Astrocyte (in vitro differentiated cells and primary cell): ENCODE data around the gene POLG. TPM values are rescaled to one million over a fixed set of nuclear protein-coding genes. Genes with fewer than 3 reads are reported as not detected.

Experiments
- DNase-seq: peaks from one replicate; pipeline ENCODE4 v3.0.0-alpha.2; 2010; ENCODE audit warnings: low read depth
- FAIRE-seq: peaks from 2 replicates; lab custom pipeline; 2011; peaks lifted over from hg19 to GRCh38; lab: Jason Lieb, UNC
- H2AFZ ChIP-seq: 2 replicates; pipeline ENCODE4 v1.6.0; 2012; ENCODE audit warnings: low read depth, low read length, inconsistent platforms
- H3K27ac ChIP-seq: 2 replicates; pipeline ENCODE4 v1.5.1; 2011; ENCODE audit warnings: low read depth, low read length, inconsistent platforms
- H3K27me3 ChIP-seq: 2 replicates; pipeline ENCODE4 v1.6.0; 2011; ENCODE audit warnings: low read length, inconsistent platforms; ENCODE audit not compliant: insufficient read depth
- H3K36me3 ChIP-seq: 2 replicates; pipeline ENCODE4 v1.5.1; 2011; ENCODE audit warnings: low read length, inconsistent platforms; ENCODE audit not compliant: insufficient read depth
- H3K4me1 ChIP-seq: 2 replicates; pipeline ENCODE4 v1.5.1; 2011; ENCODE audit warnings: low read length, inconsistent platforms; ENCODE audit not compliant: insufficient read depth
- H3K4me2 ChIP-seq: 2 replicates; pipeline ENCODE4 v1.6.0; 2012; ENCODE audit warnings: low read length, inconsistent platforms
- H3K4me3 ChIP-seq: 2 replicates; pipeline ENCODE4 v1.5.1; 2011; ENCODE audit warnings: low read depth, mild to moderate bottlenecking, low read length, inconsistent platforms; ENCODE audit not compliant: insufficient read depth
- H3K79me2 ChIP-seq: 2 replicates; pipeline ENCODE4 v1.6.0; 2012; ENCODE audit warnings: mild to moderate bottlenecking, low read length, inconsistent platforms; ENCODE audit not compliant: insufficient read depth
- H3K9ac ChIP-seq: 2 replicates; pipeline ENCODE4 v1.6.0; 2012; ENCODE audit warnings: mild to moderate bottlenecking, low read length, inconsistent platforms
- H3K9me3 ChIP-seq: 2 replicates; pipeline ENCODE4 v1.5.1; 2012; ENCODE audit warnings: low read depth, mild to moderate bottlenecking, low read length, inconsistent platforms; ENCODE audit not compliant: insufficient read depth
- H4K20me1 ChIP-seq: 2 replicates; pipeline ENCODE4 v1.6.0; 2012; ENCODE audit warnings: low read length, inconsistent platforms; ENCODE audit not compliant: insufficient read depth
- H3K27ac Mint-ChIP-seq: one replicate; pipeline ENCODE4 v1.8.0; 2021; ENCODE audit warnings: mild to moderate bottlenecking, mixed read lengths; ENCODE audit not compliant: unreplicated experiment
- H3K27me3 Mint-ChIP-seq: one replicate; pipeline ENCODE4 v1.8.0; 2021; ENCODE audit warnings: low read depth, mixed read lengths; ENCODE audit not compliant: unreplicated experiment
- H3K36me3 Mint-ChIP-seq: one replicate; pipeline ENCODE4 v1.8.0; 2021; ENCODE audit warnings: low read depth, mixed read lengths; ENCODE audit not compliant: unreplicated experiment
- H3K4me1 Mint-ChIP-seq: one replicate; pipeline ENCODE4 v1.8.0; 2021; ENCODE audit warnings: low read depth, mixed read lengths; ENCODE audit not compliant: unreplicated experiment
- H3K4me3 Mint-ChIP-seq: one replicate; pipeline ENCODE4 v1.8.0; 2021; ENCODE audit warnings: mild to moderate bottlenecking, moderate library complexity, mixed read lengths; ENCODE audit not compliant: unreplicated experiment
- H3K9me3 Mint-ChIP-seq: one replicate; pipeline ENCODE4 v1.8.0; 2021; ENCODE audit warnings: mild to moderate bottlenecking, mixed read lengths; ENCODE audit not compliant: unreplicated experiment
- CTCF ChIP-seq: IDR thresholded peaks from 2 replicates; pipeline ENCODE4 v1.5.1; 2011; ENCODE audit warnings: low read depth, mild to moderate bottlenecking, inconsistent platforms, low read length, moderate library complexity; ENCODE audit not compliant: insufficient read depth
- EZH2 ChIP-seq: IDR thresholded peaks from 2 replicates; pipeline ENCODE4 v1.6.1; 2012; ENCODE audit warnings: mild to moderate bottlenecking, low read length, inconsistent platforms; ENCODE audit not compliant: insufficient read depth
- total RNA-seq: library from RNA; stranded (reverse); gene quantifications from 2 replicates; pipeline ENCODE4 v1.2.1, GENCODE V29; 2021

Gene POLG
- total RNA-seq, 1 donor from 2014 or later: 54.4 TPM

DNA sequence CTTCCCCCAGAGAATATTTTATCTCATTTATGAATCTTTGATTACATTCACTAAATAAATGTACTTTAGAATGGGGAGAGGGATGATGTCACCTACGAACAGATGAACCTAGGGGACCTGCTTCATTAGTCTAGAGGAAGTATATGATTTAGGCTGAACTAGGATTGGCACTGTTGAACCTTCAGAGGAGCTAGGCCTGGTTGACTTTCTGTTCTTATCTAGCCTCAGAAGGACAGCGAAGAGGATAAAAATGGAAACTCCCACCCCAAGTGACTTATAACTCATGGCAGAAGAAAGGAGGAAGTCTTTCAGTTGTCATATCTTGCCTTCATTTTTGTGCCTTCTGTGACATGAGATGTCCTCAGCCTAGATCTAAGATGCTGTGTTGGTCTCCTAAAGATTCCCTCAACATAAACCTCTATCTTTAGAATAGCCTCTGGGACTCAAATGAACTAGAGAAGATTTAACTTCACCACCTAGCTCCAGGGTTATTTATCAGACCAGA, 42.6 kb downstream of the POLG start:
- H3K36me3 ChIP-seq: peaks cover 9% of the 10 kb centered on the region
- no peak overlapping the region for H3K9ac ChIP-seq
- H3K27ac Mint-ChIP-seq: no peak overlapping the region
- no peak overlapping the region for H3K4me2 ChIP-seq
- DNase-seq (no peak), FAIRE-seq (no peak)
- no peak overlapping the region for H2AFZ ChIP-seq
- no peak overlapping the region for H3K4me3 Mint-ChIP-seq
- H3K36me3 Mint-ChIP-seq: no peaks in the 10 kb centered on the region
- no peaks in the 10 kb centered on the region for H3K79me2 ChIP-seq
- H3K9me3 Mint-ChIP-seq: no peaks in the 10 kb centered on the region
- no peaks in the 10 kb centered on the region for H3K27me3 ChIP-seq
- H3K4me1 ChIP-seq: no peaks in the 10 kb centered on the region
- H3K27me3 Mint-ChIP-seq: no peaks in the 10 kb centered on the region
- no peaks in the 10 kb centered on the region for H3K4me1 Mint-ChIP-seq
- H3K4me3 ChIP-seq: no peak overlapping the region
- no peaks in the 10 kb centered on the region for H3K9me3 ChIP-seq
- no peak for TF ChIP-seq EZH2
- no peak for TF ChIP-seq CTCF
- no peak overlapping the region for H3K27ac ChIP-seq
- H4K20me1 ChIP-seq: no peaks in the 10 kb centered on the region

- H3K4me1 ChIP-seq: no peaks in the 10 kb centered on the region
- H3K36me3 ChIP-seq: peaks cover 9% of the 10 kb centered on the region
- H3K27me3 ChIP-seq: no peaks in the 10 kb centered on the region
- H3K4me3 ChIP-seq: no peak overlapping the region
- H3K36me3 Mint-ChIP-seq: no peaks in the 10 kb centered on the region
- no peak for FAIRE-seq
- no peak overlapping the region for H3K4me3 Mint-ChIP-seq
- H3K9me3 ChIP-seq: no peaks in the 10 kb centered on the region
- peaks cover 3% of the 10 kb centered on the region for H3K9me3 Mint-ChIP-seq
- H2AFZ ChIP-seq: no peak overlapping the region
- no peak overlapping the region for H3K27ac Mint-ChIP-seq
- H3K27ac ChIP-seq: no peak overlapping the region
- DNase-seq: no peak
- H4K20me1 ChIP-seq: no peaks in the 10 kb centered on the region
- no peaks in the 10 kb centered on the region for H3K4me1 Mint-ChIP-seq
- no peak overlapping the region for H3K4me2 ChIP-seq
- no peak overlapping the region for H3K9ac ChIP-seq
- no peaks in the 10 kb centered on the region for H3K27me3 Mint-ChIP-seq
- TF ChIP-seq CTCF (no peak), EZH2 (no peak)
- H3K79me2 ChIP-seq: no peaks in the 10 kb centered on the region
Observed at GRCh38 chr15:89283201-89283600, 51.4 kb downstream of the POLG start.

- no peak overlapping the region for H3K4me3 ChIP-seq
- H3K9me3 ChIP-seq: no peaks in the 10 kb centered on the region
- H3K27ac Mint-ChIP-seq: no peak overlapping the region
- no peak overlapping the region for H3K9ac ChIP-seq
- peaks cover 9% of the 10 kb centered on the region for H3K36me3 ChIP-seq
- no peak overlapping the region for H3K4me2 ChIP-seq
- no peaks in the 10 kb centered on the region for H3K36me3 Mint-ChIP-seq
- H3K9me3 Mint-ChIP-seq: peaks cover 3% of the 10 kb centered on the region
- FAIRE-seq (no peak), DNase-seq (no peak)
- H4K20me1 ChIP-seq: no peaks in the 10 kb centered on the region
- H3K79me2 ChIP-seq: no peaks in the 10 kb centered on the region
- no peaks in the 10 kb centered on the region for H3K4me1 Mint-ChIP-seq
- TF ChIP-seq EZH2: no peak
- TF ChIP-seq CTCF: no peak
- no peak overlapping the region for H2AFZ ChIP-seq
- no peaks in the 10 kb centered on the region for H3K27me3 Mint-ChIP-seq
- H3K27ac ChIP-seq: no peak overlapping the region
- H3K4me3 Mint-ChIP-seq: no peak overlapping the region
- H3K27me3 ChIP-seq: no peaks in the 10 kb centered on the region
- no peaks in the 10 kb centered on the region for H3K4me1 ChIP-seq
Observed at GRCh38 chr15:89282631-89283030, 52.0 kb downstream of the POLG start.
